ENCODE results near the gene PPFIA2. TPM values are rescaled to one million over a fixed set of nuclear protein-coding genes. Genes with fewer than 3 reads are reported as not detected.

The PPFIA2 gene
- total RNA-seq, 1 experiment from 2014 or later, result 1.1 TPM

GRCh38 chr12:81626406-81626805, 132.7 kb downstream of the PPFIA2 start (continued):
- no peak for TF ChIP-seq CTCF (IDR thresholded peaks at IDR 0.05)

- Mint-ChIP-seq H3K4me3 (no peak overlapping the region), H3K36me3 (no peaks in the 10 kb centered on the region), H3K9me3 (no peaks in the 10 kb centered on the region), H3K4me1 (peaks cover 2% of the 10 kb centered on the region), H3K27me3 (ENCODE audit: low read depth) (peaks cover 4% of the 10 kb centered on the region), H3K27ac (no peak overlapping the region)
- ChIA-PET POLR2A (interaction anchor here (0.6 kb wide), 1 partner anchor 744 kb away, joined by 5 read pairs; no protein-coding TSS in a partner anchor), CTCF (no interaction called here)
- ATAC-seq (no peak), DNase-seq (ENCODE audit: low spot score) (no peak)
- no peak for TF ChIP-seq ZNF425 (CRISPR knock-in tag; conservative IDR thresholded peaks at IDR 0.05)
- TF ChIP-seq ZMAT4 (CRISPR knock-in tag; IDR thresholded peaks at IDR 0.05), result no peak
Observed at GRCh38 chr12:81617915-81618314, 141.2 kb downstream of the PPFIA2 start.

GRCh38 chr12:81615026-81615588, 144.0 kb downstream of the PPFIA2 start:
- ATAC-seq (no peak), DNase-seq (ENCODE audit: low spot score) (no peak)
- POLR2A ChIA-PET, result no interaction called here
- TF ChIP-seq ETV6 (CRISPR knock-in tag; IDR thresholded peaks at IDR 0.05) (no peak), ESRRA (CRISPR knock-in tag; IDR thresholded peaks at IDR 0.05; ENCODE audit: borderline replicate concordance) (no peak), SOX15 (CRISPR knock-in tag; IDR thresholded peaks at IDR 0.05) (no peak), TCF7 (CRISPR knock-in tag; IDR thresholded peaks at IDR 0.05; ENCODE audit: low read depth) (no peak), KAT7 (CRISPR knock-in tag; IDR thresholded peaks at IDR 0.05; ENCODE audit: borderline replicate concordance) (no peak), ZNF281 (CRISPR knock-in tag; IDR thresholded peaks at IDR 0.05) (no peak), USF1 (CRISPR knock-in tag; IDR thresholded peaks at IDR 0.05) (no peak), FOXP4 (CRISPR knock-in tag; IDR thresholded peaks at IDR 0.05) (no peak), RORB (CRISPR knock-in tag; IDR thresholded peaks at IDR 0.05) (no peak), PRRX2 (CRISPR knock-in tag; IDR thresholded peaks at IDR 0.05) (no peak), IRF2 (CRISPR knock-in tag; IDR thresholded peaks at IDR 0.05; ENCODE audit: borderline replicate concordance, low read depth) (no peak), MYBL2 (CRISPR knock-in tag; IDR thresholded peaks at IDR 0.05) (no peak), ZNF232 (CRISPR knock-in tag; IDR thresholded peaks at IDR 0.05) (no peak), ERG (CRISPR knock-in tag; IDR thresholded peaks at IDR 0.05) (no peak), ZNF425 (CRISPR knock-in tag; conservative IDR thresholded peaks at IDR 0.05) (no peak), JAZF1 (CRISPR knock-in tag; IDR thresholded peaks at IDR 0.05) (no peak), MAX (CRISPR knock-in tag; IDR thresholded peaks at IDR 0.05) (no peak)

More at GRCh38 chr12:81615026-81615588, 144.0 kb downstream of the PPFIA2 start:
- CTCF ChIA-PET, result no interaction called here
- Mint-ChIP-seq H3K27ac (no peak overlapping the region), H3K27me3 (ENCODE audit: low read depth) (no peaks in the 10 kb centered on the region), H3K9me3 (no peaks in the 10 kb centered on the region), H3K36me3 (no peaks in the 10 kb centered on the region), H3K4me1 (peaks cover 2% of the 10 kb centered on the region), H3K4me3 (no peak overlapping the region)

Data from WTC11 (cell line).